Spleen (tissue), 7 donors: Measurements from ENCODE around the gene CUBN.

Experiments
- POLR2A ChIP-seq, 3 donors: fragments of 450-650 bp; IDR thresholded peaks; one replicate each; pipeline ENCODE4 v1.5.1; 2017; ENCODE audit warnings: antibody characterized with exemption in 3 of 3, mild to moderate bottlenecking in 1 of 3
- TF ChIP-seq, protein P1 (sequence below), 11 experiments: fragments of 200-600 bp in 7 of 11; fragments of 450-650 bp in 4 of 11; sonication (generic) in 4 of 11; IDR thresholded peaks in 8 of 11; conservative IDR thresholded peaks in 3 of 11; 1 replicate in 7 of 11; 2 replicates in 4 of 11; pipeline versions ENCODE4 v1.4.0 to v1.8.0; 2016 to 2021; ENCODE audit warnings: antibody characterized with exemption in 11 of 11, inconsistent platforms in 4 of 11, mild to moderate bottlenecking in 1 of 11
- donor health status: DM: no; HTN: no; CAD: no; lungs with moderate emphysema.
- donor health status: DM: no; HTN: no; CAD: no.
- donor health status: DM: no; HTN: no; CAD: no.

DNA sequence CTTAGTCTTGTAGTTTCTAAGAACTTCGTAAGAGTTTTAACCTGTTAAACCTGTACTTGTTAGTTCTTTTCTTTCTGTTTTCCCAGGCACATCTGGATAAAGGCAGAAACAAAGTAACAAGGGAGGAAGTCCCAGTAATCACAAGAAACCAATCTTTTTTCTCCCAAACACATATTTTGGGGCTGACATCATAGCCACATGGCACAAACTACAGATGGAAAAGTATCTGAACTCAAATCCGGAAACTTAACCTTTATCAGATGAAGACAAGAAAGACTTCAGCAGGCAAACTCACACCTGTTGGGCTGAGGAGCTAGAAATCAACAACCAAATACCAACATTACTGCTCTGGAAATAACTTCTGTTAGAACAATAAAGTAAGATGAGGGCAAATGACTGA lies 67.1 kb downstream of the CUBN start:
- TF ChIP-seq, protein P1, sequence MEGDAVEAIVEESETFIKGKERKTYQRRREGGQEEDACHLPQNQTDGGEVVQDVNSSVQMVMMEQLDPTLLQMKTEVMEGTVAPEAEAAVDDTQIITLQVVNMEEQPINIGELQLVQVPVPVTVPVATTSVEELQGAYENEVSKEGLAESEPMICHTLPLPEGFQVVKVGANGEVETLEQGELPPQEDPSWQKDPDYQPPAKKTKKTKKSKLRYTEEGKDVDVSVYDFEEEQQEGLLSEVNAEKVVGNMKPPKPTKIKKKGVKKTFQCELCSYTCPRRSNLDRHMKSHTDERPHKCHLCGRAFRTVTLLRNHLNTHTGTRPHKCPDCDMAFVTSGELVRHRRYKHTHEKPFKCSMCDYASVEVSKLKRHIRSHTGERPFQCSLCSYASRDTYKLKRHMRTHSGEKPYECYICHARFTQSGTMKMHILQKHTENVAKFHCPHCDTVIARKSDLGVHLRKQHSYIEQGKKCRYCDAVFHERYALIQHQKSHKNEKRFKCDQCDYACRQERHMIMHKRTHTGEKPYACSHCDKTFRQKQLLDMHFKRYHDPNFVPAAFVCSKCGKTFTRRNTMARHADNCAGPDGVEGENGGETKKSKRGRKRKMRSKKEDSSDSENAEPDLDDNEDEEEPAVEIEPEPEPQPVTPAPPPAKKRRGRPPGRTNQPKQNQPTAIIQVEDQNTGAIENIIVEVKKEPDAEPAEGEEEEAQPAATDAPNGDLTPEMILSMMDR (IDR thresholded peaks at IDR 0.05 in 8 of 11, conservative IDR thresholded peaks at IDR 0.05 in 3 of 11), result no peak
- TF ChIP-seq POLR2A (IDR thresholded peaks at IDR 0.05), result no peak
